Erythroblast (primary cell): ENCODE measurements around the gene IL1A.
A peak's percentile ranks its signal among the peaks of the same experiment; 100 is the strongest.

Experiments
- DNase-seq, 2 experiments: peaks; one replicate each; lab custom pipeline; 2025; lab: John Stamatoyannopoulos, UW
- GATA1 ChIP-seq: IDR thresholded peaks from 2 replicates; pipeline ENCODE4 v1.6.1; 2011; ENCODE audit warnings: low read depth, mild to moderate bottlenecking, control low read depth, low read length, moderate library complexity
- POLR2A ChIP-seq: IDR thresholded peaks from 2 replicates; pipeline ENCODE4 v1.6.1; 2011; ENCODE audit warnings: mild to moderate bottlenecking, low read length

IL1A gene

GRCh38 chr2:112827604-112828185, 43.4 kb upstream of the IL1A start:
- TF ChIP-seq POLR2A (no peak), GATA1 (no peak)
- DNase-seq: no peak

DNA sequence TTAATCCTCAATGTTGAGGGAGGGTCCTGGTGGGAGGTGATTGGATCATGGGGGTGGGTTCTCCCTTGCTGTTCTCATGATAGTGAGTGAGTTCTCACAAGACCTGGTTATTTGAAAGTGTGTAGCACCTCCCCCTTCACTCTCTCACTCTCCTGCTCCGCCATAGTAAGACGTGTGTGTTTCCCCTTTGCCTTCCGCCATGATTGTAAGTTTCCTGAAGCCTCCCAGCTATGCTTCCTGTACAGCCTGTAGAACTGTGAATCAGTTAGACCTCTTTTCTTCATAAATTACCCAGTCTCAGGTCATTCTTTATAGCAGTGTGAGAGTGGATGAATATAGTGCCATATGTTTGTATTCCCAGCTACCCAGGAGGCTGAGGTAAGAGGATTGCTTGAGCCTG, 42.7 kb upstream of the IL1A start:
- DNase-seq: no peak
- TF ChIP-seq POLR2A (no peak), GATA1 (no peak)

DNA sequence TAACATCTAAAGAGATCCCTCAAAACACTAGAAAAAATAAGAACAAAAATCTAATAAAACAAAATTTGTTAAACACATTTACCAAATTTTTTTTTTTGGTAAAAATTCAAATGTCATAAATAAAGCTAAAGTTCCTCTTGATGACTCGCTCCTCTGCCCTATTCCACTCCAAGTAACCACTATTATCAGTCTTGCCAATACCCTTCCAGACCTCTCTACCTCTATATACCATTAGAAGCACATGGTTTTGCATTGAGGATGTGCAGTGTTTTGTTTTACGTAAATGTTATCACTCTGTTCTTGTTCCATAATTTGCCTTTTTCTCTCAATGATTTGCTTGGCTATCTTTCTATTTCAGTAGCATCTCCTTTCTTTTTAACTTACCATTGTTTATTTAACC, 41.4 kb upstream of the IL1A start:
- no peak for DNase-seq
- TF ChIP-seq GATA1 (no peak), POLR2A (no peak)

GRCh38 chr2:112824694-112825085, 40.4 kb upstream of the IL1A start:
- no peak for DNase-seq
- no peak for TF ChIP-seq POLR2A
- no peak for TF ChIP-seq GATA1

- DNase-seq: no peak
Measured at GRCh38 chr2:112821682-112822081, 37.4 kb upstream of the IL1A start.

DNA sequence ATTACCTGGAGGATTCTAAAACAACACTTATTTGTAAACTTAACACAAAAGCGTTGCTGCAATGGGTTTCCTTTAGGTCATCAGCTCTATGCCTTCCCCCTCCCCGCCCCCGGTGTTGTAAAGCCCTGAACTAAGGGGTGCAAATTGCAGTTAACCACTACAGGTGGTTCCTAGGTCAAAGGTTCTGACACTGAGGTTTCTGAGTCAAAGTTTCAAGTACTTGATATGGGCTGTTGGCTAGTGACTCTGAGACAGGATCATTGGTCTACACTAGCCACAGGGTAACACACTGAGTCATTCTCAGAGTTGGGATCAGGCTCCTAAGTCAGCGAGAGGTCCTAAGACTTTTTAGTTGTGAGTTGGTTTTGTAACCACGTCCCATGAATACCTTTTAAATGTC, 36.8 kb upstream of the IL1A start:
- DNase-seq: no peak
- TF ChIP-seq POLR2A: no peak
- no peak for TF ChIP-seq GATA1

More at GRCh38 chr2:112821682-112822081, 37.4 kb upstream of the IL1A start:
- TF ChIP-seq POLR2A (no peak), GATA1 (no peak)

GRCh38 chr2:112820343-112820742, 36.0 kb upstream of the IL1A start:
- DNase-seq: no peak
- TF ChIP-seq POLR2A (no peak), GATA1 (no peak)

- DNase-seq: no peak
- TF ChIP-seq POLR2A (no peak), GATA1 (no peak)
Measured at GRCh38 chr2:112819081-112819480, 34.8 kb upstream of the IL1A start.

GRCh38 chr2:112818094-112818902, 34.0 kb upstream of the IL1A start:
- DNase-seq: no peak
- TF ChIP-seq GATA1 (no peak), POLR2A (no peak)

GRCh38 chr2:112817082-112817689, 32.9 kb upstream of the IL1A start:
- TF ChIP-seq GATA1 (no peak), POLR2A (no peak)
- DNase-seq: no peak

DNA sequence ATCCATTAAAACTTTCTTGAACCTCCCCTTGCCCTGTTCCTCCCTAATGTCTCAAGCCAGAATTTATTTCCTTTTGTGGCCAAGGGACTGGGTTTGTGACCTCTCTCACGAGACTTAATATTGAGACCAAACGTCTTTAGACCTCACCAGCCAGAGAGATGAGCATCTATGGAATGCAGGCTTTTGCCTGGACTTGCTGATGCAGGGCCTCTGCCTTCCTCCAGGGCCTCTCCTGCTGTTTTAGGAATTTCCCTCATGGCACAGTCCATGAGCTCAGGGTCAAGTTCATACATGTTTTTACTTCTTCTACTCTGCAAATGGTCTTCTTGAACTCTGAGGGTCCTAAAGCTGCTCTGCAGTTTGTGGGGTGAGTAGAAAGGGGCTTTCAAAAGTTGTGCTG, 30.0 kb upstream of the IL1A start:
- TF ChIP-seq GATA1: no peak
- no peak for TF ChIP-seq POLR2A
- no peak for DNase-seq

- DNase-seq: peak in 1 of 2 experiments; percentile 11
- TF ChIP-seq GATA1 (no peak), POLR2A (no peak)
Measured at GRCh38 chr2:112813280-112813966, 29.1 kb upstream of the IL1A start.

DNA sequence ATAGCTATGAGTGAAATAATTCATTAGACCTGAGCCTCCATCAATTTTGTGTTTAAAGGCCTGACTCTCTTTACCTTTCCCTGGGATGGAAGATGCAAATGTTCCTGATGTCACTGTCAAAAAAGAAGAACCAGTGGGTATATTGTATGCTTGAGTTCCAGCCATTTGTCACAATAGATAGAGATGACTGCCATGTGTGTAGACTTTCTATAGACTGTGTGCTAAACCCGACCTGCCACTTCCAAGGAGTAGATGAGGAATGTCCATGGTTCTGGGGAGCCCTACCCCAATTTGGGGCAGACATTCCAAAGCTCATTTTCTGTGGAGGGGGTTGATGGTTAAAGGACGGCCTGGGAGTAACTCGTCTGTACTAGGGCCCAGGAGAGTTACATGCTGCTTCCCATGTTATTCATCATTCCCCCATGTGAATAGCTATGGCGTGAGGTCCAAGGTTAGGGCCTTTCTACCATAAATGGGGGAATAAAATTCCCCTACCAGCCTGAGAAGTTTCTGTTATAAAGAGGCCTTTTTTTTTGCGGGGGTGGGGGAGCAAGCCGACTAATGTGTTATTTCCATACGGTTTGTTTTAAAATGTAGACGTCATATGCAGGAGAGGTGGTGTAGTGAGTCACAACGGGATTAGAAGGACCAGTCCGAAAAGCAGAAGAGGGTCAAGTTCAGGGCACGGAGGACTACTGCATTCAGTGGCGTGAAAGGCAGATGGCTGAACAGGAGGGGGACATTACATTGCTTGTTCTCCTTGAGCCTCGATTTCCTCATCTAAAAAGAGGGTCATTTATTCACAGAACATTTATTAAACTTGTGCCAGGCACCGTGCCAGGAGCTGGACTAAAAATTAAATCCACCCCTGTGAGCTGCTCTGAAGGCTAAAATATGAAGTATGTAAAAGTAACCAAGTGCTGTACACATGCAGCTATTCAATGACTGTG, 28.3 kb upstream of the IL1A start:
- no peak for TF ChIP-seq GATA1
- no peak for TF ChIP-seq POLR2A
- DNase-seq: no peak
